HG02852 (cell line): Measurements from ENCODE around the gene HNRNPK.
"Not testable (repeated sequence)": the region's sequence is repeated elsewhere in the genome, so short reads cannot be mapped to it uniquely, and the experiment has no call there.

ENCODE experiments used
- ATAC-seq: cut with Tn5 transposase; IDR thresholded peaks from one replicate; pipeline ENCODE4 v1.9.1; 2021; ENCODE audit warnings: mild to moderate bottlenecking, moderate library complexity; ENCODE audit not compliant: unreplicated experiment

Gene HNRNPK

GRCh38 chr9:83977196-83977595 is 2.8 kb downstream of the HNRNPK start:
- no peak for ATAC-seq

GRCh38 chr9:83976372-83976771 is 3.6 kb downstream of the HNRNPK start:
- no peak for ATAC-seq

GRCh38 chr9:83975300-83975699 is 4.7 kb downstream of the HNRNPK start:
- ATAC-seq, result no peak

GRCh38 chr9:83972286-83972685 is 7.7 kb downstream of the HNRNPK start:
- no peak for ATAC-seq

- ATAC-seq, result no peak
Observed at GRCh38 chr9:83971485-83971884, 8.5 kb downstream of the HNRNPK start.

GRCh38 chr9:83969602-83970001 is 10.4 kb downstream of the HNRNPK start:
- ATAC-seq, result no peak

GRCh38 chr9:83967073-83967472 is 12.9 kb downstream of the HNRNPK start:
- ATAC-seq, result no peak

- ATAC-seq, result no peak
Observed at GRCh38 chr9:83966209-83966582, 13.8 kb downstream of the HNRNPK start.

GRCh38 chr9:83965350-83966208 is 14.4 kb downstream of the HNRNPK start:
- ATAC-seq, result no peak

GRCh38 chr9:83964973-83965349 is 15.1 kb downstream of the HNRNPK start:
- ATAC-seq, result no peak

GRCh38 chr9:83962165-83962564 is 17.9 kb downstream of the HNRNPK start:
- no peak for ATAC-seq

- ATAC-seq, result no peak
Observed at GRCh38 chr9:83960991-83961390, 19.0 kb downstream of the HNRNPK start.

GRCh38 chr9:83959061-83959460 is 21.0 kb downstream of the HNRNPK start:
- no peak for ATAC-seq

- no peak for ATAC-seq
Observed at GRCh38 chr9:83957248-83957513, 22.8 kb downstream of the HNRNPK start.

GRCh38 chr9:83956436-83957247 is 23.4 kb downstream of the HNRNPK start:
- peak; percentile 87 for ATAC-seq

GRCh38 chr9:83956086-83956435 is 24.0 kb downstream of the HNRNPK start:
- peak; percentile 67 for ATAC-seq

- not testable (repeated sequence) for ATAC-seq
Observed at GRCh38 chr9:83948096-83948495, 31.9 kb downstream of the HNRNPK start.

GRCh38 chr9:83940590-83941303 is 39.3 kb downstream of the HNRNPK start:
- no peak for ATAC-seq

GRCh38 chr9:83937861-83938455 is 42.1 kb downstream of the HNRNPK start:
- peak; percentile 56 for ATAC-seq

GRCh38 chr9:83936523-83936922 is 43.5 kb downstream of the HNRNPK start:
- no peak for ATAC-seq

GRCh38 chr9:83935276-83935935 is 44.6 kb downstream of the HNRNPK start:
- no peak for ATAC-seq
